ENCODE measurements around the gene NEDD9. TPM values are rescaled to one million over a fixed set of nuclear protein-coding genes. Genes with fewer than 3 reads are reported as not detected.

The NEDD9 gene
- total RNA-seq, 1 donor from 2014 or later = 194 TPM

- TF ChIP-seq CTCF (IDR thresholded peaks at IDR 0.05) = no peak
- no peak overlapping the region for H3K4me3 ChIP-seq
- intact Hi-C loops (cut with DNase I) = no loop called here
- H3K9me3 ChIP-seq = no peaks in the 10 kb centered on the region
- DNase-seq = no peak
- no peaks in the 10 kb centered on the region for H3K36me3 ChIP-seq
- peaks cover 57% of the 10 kb centered on the region for H3K4me1 ChIP-seq
- ATAC-seq = no peak
- H3K27me3 ChIP-seq = no peaks in the 10 kb centered on the region
- H3K27ac ChIP-seq = peak overlapping the region; percentile 20
Measured at GRCh38 chr6:11272491-11273192, 40.2 kb upstream of the NEDD9 start.

GRCh38 chr6:11271228-11272020 lies 39.0 kb upstream of the NEDD9 start:
- no peak for TF ChIP-seq CTCF (IDR thresholded peaks at IDR 0.05)
- intact Hi-C loops (cut with DNase I) = no loop called here
- Histone ChIP-seq H3K36me3 (no peaks in the 10 kb centered on the region), H3K9me3 (no peaks in the 10 kb centered on the region), H3K4me3 (no peak overlapping the region), H3K27me3 (no peaks in the 10 kb centered on the region), H3K27ac (peak overlapping the region; percentile 27), H3K4me1 (peaks cover 47% of the 10 kb centered on the region)
- ATAC-seq = no peak
- DNase-seq = no peak

GRCh38 chr6:11270030-11271027 lies 37.9 kb upstream of the NEDD9 start:
- Histone ChIP-seq H3K4me1 (peaks cover 38% of the 10 kb centered on the region), H3K9me3 (no peaks in the 10 kb centered on the region), H3K27me3 (no peaks in the 10 kb centered on the region), H3K36me3 (no peaks in the 10 kb centered on the region), H3K27ac (peak overlapping the region; percentile 27), H3K4me3 (no peak overlapping the region)
- ATAC-seq (peak; percentile 68), DNase-seq (no peak)
- intact Hi-C loops (cut with DNase I) = no loop called here
- no peak for TF ChIP-seq CTCF (IDR thresholded peaks at IDR 0.05)

DNA sequence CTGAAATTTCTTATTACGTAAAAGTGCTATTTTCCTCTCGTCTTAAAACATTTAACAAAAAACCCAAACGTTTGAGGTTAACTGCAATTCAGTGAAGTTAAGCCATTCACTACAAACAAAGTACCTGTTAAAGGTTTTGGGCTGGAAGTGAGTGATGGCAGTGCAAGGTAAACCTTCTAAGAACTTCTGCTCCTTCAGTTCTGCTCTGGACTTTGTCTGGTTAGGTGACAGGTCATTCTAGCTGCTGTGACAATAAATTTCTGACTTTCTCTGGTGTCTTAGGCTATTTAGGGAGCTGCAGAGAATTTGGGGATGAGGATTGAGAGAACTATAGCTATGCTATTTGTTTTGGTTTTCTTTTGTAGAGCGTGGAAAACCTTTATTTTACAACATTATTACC lies 36.5 kb upstream of the NEDD9 start:
- H3K36me3 ChIP-seq = no peaks in the 10 kb centered on the region
- H3K4me3 ChIP-seq = no peak overlapping the region
- no peaks in the 10 kb centered on the region for H3K9me3 ChIP-seq
- DNase-seq (no peak), ATAC-seq (no peak)
- intact Hi-C loops (cut with DNase I) = no loop called here
- H3K4me1 ChIP-seq = peaks cover 33% of the 10 kb centered on the region
- no peaks in the 10 kb centered on the region for H3K27me3 ChIP-seq
- no peak for TF ChIP-seq CTCF (IDR thresholded peaks at IDR 0.05)
- no peak overlapping the region for H3K27ac ChIP-seq

DNA sequence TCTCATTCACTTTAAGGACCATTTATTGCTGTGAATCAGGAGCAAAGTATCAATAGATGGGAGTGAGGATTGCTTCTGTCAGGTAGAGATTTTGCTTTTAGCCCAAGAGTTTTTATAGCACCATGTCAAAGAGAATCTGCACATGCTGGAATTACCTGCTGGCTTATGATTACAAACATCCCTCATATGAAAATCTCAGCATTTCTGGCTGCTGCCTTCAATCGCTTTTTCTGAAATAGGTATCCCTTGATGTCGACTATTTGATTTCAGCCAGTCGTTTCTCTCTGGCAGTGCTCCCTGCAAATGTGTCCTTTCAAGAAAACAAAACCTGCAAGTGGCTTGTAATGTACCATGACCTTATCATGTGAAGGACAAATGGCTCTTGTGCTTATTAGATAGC lies 34.5 kb upstream of the NEDD9 start:
- ATAC-seq (no peak), DNase-seq (no peak)
- H3K27ac ChIP-seq = no peak overlapping the region
- no peaks in the 10 kb centered on the region for H3K27me3 ChIP-seq
- intact Hi-C loops (cut with DNase I) = no loop called here
- no peak overlapping the region for H3K4me3 ChIP-seq
- no peaks in the 10 kb centered on the region for H3K9me3 ChIP-seq
- H3K36me3 ChIP-seq = no peaks in the 10 kb centered on the region
- peaks cover 39% of the 10 kb centered on the region for H3K4me1 ChIP-seq
- TF ChIP-seq CTCF (IDR thresholded peaks at IDR 0.05) = no peak
